ENCODE measurements around the gene SELL. TPM values are rescaled to one million over a fixed set of nuclear protein-coding genes. Genes with fewer than 3 reads are reported as not detected.
"Not testable (repeated sequence)": the region's sequence is repeated elsewhere in the genome, so short reads cannot be mapped to it uniquely, and the experiment has no call there.

The SELL gene
- total RNA-seq, 6 experiments from 2014 or later, result 0.80 to 4.5 (median 2.2) TPM

DNA sequence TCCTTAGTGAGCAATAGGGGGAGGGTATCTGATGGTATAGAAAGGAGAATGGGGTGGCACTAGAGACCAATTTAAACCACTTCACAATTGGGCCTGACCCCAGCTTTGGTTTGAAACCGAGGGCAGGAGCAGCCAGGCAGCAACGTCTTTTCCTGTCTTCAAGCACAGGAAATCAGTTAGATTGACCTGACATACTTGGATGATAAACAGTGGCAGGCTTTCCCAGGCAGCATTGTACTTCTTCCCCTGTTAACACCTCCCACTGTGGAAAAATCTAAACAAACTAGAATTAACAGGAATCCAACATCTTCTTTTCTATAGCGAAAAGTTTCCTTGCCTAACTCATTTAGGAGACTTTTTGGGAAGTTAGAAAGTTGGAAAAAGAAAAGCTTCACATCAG lies 40.6 kb downstream of the SELL start:
- 32% methylated on average over 3 of the region's 3 CpGs for WGBS (ENCODE audit: insufficient coverage, low coverage, low lambda C conversion rate, missing lambda C conversion rate)
- intact Hi-C loops (cut with DNase I), result no loop called here
- H3K27me3 ChIP-seq, result no peaks in the 10 kb centered on the region
- H3K9me3 ChIP-seq, result no peaks in the 10 kb centered on the region
- H3K36me3 ChIP-seq, result no peaks in the 10 kb centered on the region
- DNase-seq, result no peak
- no peaks in the 10 kb centered on the region for H3K4me1 ChIP-seq
- no peak overlapping the region for H3K27ac ChIP-seq
- ATAC-seq, result peak; percentile 20 to 61 (median 42)
- H3K4me3 ChIP-seq, result no peak overlapping the region
- TF ChIP-seq POLR2A (IDR thresholded peaks at IDR 0.05), result no peak
- TF ChIP-seq CTCF (IDR thresholded peaks at IDR 0.05), result no peak

DNA sequence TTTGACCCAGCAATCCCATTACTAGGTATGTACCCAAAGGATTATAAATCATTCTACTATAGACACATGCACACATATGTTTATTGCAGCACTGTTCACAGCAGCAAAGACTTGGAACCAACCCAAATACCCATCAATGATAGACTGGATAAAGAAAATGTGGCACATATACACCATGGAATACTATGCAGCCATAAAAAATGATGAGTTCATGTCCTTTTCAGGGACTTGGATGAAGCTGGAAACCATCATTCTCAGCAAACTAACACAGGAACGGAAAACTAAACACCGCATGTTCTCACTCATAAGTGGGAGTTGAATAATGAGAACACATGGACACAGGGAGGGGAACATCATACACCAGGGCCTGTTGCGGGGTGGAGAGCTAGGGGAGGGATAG lies 41.2 kb downstream of the SELL start:
- H3K36me3 ChIP-seq; DNase-seq; H3K27ac ChIP-seq; H3K4me1 ChIP-seq; H3K4me3 ChIP-seq; ATAC-seq; intact Hi-C loops (cut with DNase I); H3K9me3 ChIP-seq; H3K27me3 ChIP-seq: not testable (repeated sequence)
- WGBS (ENCODE audit: insufficient coverage, low coverage, low lambda C conversion rate, missing lambda C conversion rate), result 83% methylated on average over 3 of the region's 3 CpGs

GRCh38 chr1:169667699-169668596 lies 43.5 kb downstream of the SELL start:
- DNase-seq; H3K36me3 ChIP-seq; H3K9me3 ChIP-seq; H3K4me1 ChIP-seq; H3K4me3 ChIP-seq; H3K27ac ChIP-seq; H3K27me3 ChIP-seq; intact Hi-C loops (cut with DNase I); ATAC-seq: not testable (repeated sequence)
- 65% methylated on average over 4 of the region's 28 CpGs for WGBS (ENCODE audit: insufficient coverage, low coverage, low lambda C conversion rate, missing lambda C conversion rate)

DNA sequence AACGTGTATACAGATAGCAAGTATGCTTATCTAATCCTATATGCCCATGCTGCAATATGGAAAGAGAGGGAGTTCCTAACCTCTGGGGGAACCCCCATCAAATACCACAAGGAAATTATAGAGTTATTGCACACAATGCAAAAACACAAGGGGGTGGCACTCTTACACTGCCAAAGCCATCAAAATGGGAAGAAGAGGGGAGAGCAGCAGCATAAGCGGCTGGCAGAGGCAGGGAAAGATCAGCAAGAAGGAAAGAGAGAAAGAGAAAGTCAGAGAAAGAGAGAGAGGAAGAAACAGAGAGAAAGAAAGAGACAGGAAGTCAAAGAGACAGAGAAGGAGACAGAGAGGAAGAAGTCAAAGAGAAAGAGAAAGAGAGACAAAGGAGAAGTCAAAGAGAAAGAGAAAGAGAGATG lies 44.2 kb downstream of the SELL start:
- H3K27ac ChIP-seq; H3K4me1 ChIP-seq; DNase-seq; intact Hi-C loops (cut with DNase I); H3K9me3 ChIP-seq; H3K27me3 ChIP-seq; H3K4me3 ChIP-seq; H3K36me3 ChIP-seq: not testable (repeated sequence)
- 37% methylated on average over 2 of the region's 2 CpGs for WGBS (ENCODE audit: insufficient coverage, low coverage, low lambda C conversion rate, missing lambda C conversion rate)
- ATAC-seq, result peak in 1 of 4 donors; percentile 21

DNA sequence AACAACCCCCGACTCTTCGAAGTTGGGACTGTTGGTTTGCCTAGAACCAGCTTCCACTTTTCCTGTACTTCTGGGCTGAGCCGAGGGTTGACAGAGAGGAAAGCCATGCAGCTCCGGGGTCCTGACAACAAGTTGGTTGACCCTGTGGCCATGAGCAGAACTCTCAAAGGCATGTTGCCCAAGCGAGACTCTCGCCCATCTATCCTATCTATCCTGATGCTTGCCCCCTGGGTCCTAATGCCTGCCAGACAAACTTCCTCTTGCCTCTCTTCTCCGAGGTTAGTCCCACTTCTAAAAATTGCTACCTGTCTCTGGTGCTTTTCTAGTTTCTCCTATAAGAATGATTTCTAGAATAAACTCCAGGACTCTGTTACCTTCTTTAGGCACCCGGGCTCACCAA lies 48.7 kb downstream of the SELL start:
- intact Hi-C loops (cut with DNase I), result not testable (repeated sequence)

DNA sequence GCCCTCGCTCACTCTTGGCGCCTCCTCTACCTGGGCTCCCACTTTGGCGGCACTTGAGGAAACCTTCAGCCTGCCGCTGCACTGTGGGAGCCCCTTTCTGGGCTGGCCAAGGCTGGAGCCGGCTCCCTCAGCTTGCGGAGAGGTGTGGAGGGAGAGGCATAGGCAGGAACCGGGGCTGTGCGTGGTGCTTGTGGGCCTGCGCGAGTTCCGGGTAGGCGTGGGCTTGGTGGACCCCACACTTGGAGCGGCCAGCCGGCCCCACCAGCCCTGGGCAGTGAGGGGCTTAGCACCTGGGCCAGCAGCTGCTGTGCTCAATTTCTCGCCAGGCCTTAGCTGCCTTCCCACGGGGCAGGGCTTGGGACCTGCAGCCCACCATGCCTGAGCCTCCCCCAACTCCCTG lies 50.4 kb downstream of the SELL start:
- 88% methylated on average over 3 of the region's 16 CpGs for WGBS (ENCODE audit: insufficient coverage, low coverage, low lambda C conversion rate, missing lambda C conversion rate)
- H3K27ac ChIP-seq; H3K36me3 ChIP-seq; DNase-seq; H3K4me3 ChIP-seq; H3K27me3 ChIP-seq; H3K9me3 ChIP-seq; ATAC-seq; H3K4me1 ChIP-seq; intact Hi-C loops (cut with DNase I): not testable (repeated sequence)

More for the DNA sequence above, 48.7 kb downstream of the SELL start:
- ATAC-seq, H3K27ac ChIP-seq, DNase-seq, H3K9me3 ChIP-seq, H3K36me3 ChIP-seq, H3K27me3 ChIP-seq, H3K4me3 ChIP-seq, H3K4me1 ChIP-seq: not testable (repeated sequence)
- WGBS (ENCODE audit: insufficient coverage, low coverage, low lambda C conversion rate, missing lambda C conversion rate), result 40% methylated on average over 4 of the region's 8 CpGs

GRCh38 chr1:169658777-169659176 lies 52.6 kb downstream of the SELL start:
- ATAC-seq; H3K4me1 ChIP-seq; H3K36me3 ChIP-seq; H3K9me3 ChIP-seq; H3K27me3 ChIP-seq; H3K4me3 ChIP-seq; DNase-seq; intact Hi-C loops (cut with DNase I); H3K27ac ChIP-seq: not testable (repeated sequence)
